HCT116 (cell line): ENCODE results near the gene EME1. TPM values are rescaled to one million over a fixed set of nuclear protein-coding genes. Genes with fewer than 3 reads are reported as not detected.

Source experiments
- ATAC-seq: fragments of 200-7000 bp; cut with Tn5 transposase; 2 replicates; pipeline ENCODE4 v1.9.1; 2020; ENCODE audit warnings: mild to moderate bottlenecking, moderate library complexity
- BruUV-seq: library from RNA; stranded (reverse); fragments of 400-500 nt; replicated peaks from 2 replicates; lab custom pipeline; 2021; lab: Mats Ljungman, UMichigan
- CTCF ChIA-PET: fragments of 300-600 bp; sonication (Branson Sonifier 250); formaldehyde crosslinking; loops from one replicate; lab custom pipeline; 2021; ENCODE audit warnings: antibody characterized with exemption; lab: Charles Lee
- POLR2A ChIA-PET: fragments of 300-600, 350-600 bp; sonication (Branson Sonifier 250); formaldehyde crosslinking; loops from one replicate; lab custom pipeline; 2021; ENCODE audit warnings: antibody characterized with exemption; lab: Charles Lee
- RAD21 ChIA-PET, 2 experiments: fragments of 300-600 bp; sonication (Branson Sonifier 250); formaldehyde crosslinking; loops; one replicate each; lab custom pipeline; 2023; ENCODE audit warnings: low total read pairs in 2 of 2; ENCODE audit not compliant: uncharacterized antibody in 2 of 2, unreplicated experiment in 2 of 2, low non-redundant PET in 1 of 2; lab: Charles Lee
- DNase-seq: peaks from one replicate; pipeline ENCODE4 v3.0.0-alpha.2; 2010; ENCODE audit warnings: low read depth, low spot score
- H2AFZ ChIP-seq: fragments of 200-600 bp; shearing (Covaris generic), sonication (generic); 2 replicates; pipeline ENCODE4 v1.6.1; 2017; ENCODE audit warnings: low read depth, mixed run types, mixed read lengths, antibody characterized with exemption, low read length; ENCODE audit not compliant: poor library complexity, severe bottlenecking
- H3K27ac ChIP-seq: 2 replicates; pipeline ENCODE4 v1.5.1; 2012; ENCODE audit warnings: low read depth, low read length
- H3K27me3 ChIP-seq: fragments of 200-600 bp; sonication (generic); 2 replicates; pipeline ENCODE4 v1.6.1; 2016; ENCODE audit warnings: mixed run types, low read length, mixed read lengths; ENCODE audit not compliant: insufficient read depth
- H3K36me3 ChIP-seq, 2 experiments: fragments of 200-500 bp in 1 of 2; fragments of 200-600 bp in 1 of 2; sonication (Bioruptor generic) in 1 of 2; sonication (generic) in 1 of 2; 2 replicates each; pipeline versions ENCODE4 v1.5.1 to v1.6.1; 2014 to 2016; ENCODE audit warnings: low read length in 2 of 2, inconsistent platforms in 1 of 2, mixed read lengths in 1 of 2, mixed run types in 1 of 2; ENCODE audit not compliant: insufficient read depth in 2 of 2, control insufficient read depth in 1 of 2
- H3K4me1 ChIP-seq, 2 experiments: fragments of 200-600 bp in 1 of 2; sonication (generic) in 1 of 2; 2 replicates each; pipeline versions ENCODE4 v1.5.1 to v1.6.1; 2012 to 2017; ENCODE audit warnings: low read length in 2 of 2, inconsistent platforms in 1 of 2, mild to moderate bottlenecking in 1 of 2, mixed read lengths in 1 of 2, mixed run types in 1 of 2, moderate library complexity in 1 of 2; ENCODE audit not compliant: insufficient read depth in 2 of 2, control insufficient read depth in 1 of 2
- H3K4me2 ChIP-seq: fragments of 200-600 bp; sonication (generic); 2 replicates; pipeline ENCODE4 v1.6.1; 2017; ENCODE audit warnings: mixed run types, low read length, mixed read lengths
- H3K4me3 ChIP-seq, 2 experiments: fragments of 200-600 bp in 1 of 2; sonication (generic) in 1 of 2; replicated peaks in 1 of 2; 2 replicates each; pipeline ENCODE4 v1.5.1; 2011 to 2016; ENCODE audit warnings: low read length in 2 of 2, control low read depth in 1 of 2, low read depth in 1 of 2, mild to moderate bottlenecking in 1 of 2, mixed read lengths in 1 of 2, mixed run types in 1 of 2
- H3K79me2 ChIP-seq: fragments of 200-600 bp; sonication (generic); 2 replicates; pipeline ENCODE4 v1.6.1; 2017; ENCODE audit warnings: mild to moderate bottlenecking, mixed run types, low read length, moderate library complexity, mixed read lengths; ENCODE audit not compliant: insufficient read depth
- H3K9ac ChIP-seq: fragments of 200-600 bp; sonication (generic); 2 replicates; pipeline ENCODE4 v1.6.1; 2016; ENCODE audit warnings: low read length, mixed read lengths
- H3K9me2 ChIP-seq: fragments of 200-600 bp; sonication (generic), shearing (Covaris generic); 2 replicates; pipeline ENCODE4 v1.6.1; 2017; ENCODE audit warnings: mixed run types, mild to moderate bottlenecking, moderate library complexity; ENCODE audit not compliant: insufficient read depth
- H3K9me3 ChIP-seq, 2 experiments: fragments of 200-500 bp in 1 of 2; fragments of 200-600 bp in 1 of 2; sonication (Bioruptor generic) in 1 of 2; sonication (generic) in 1 of 2; 2 replicates each; pipeline ENCODE4 v1.6.1; 2014 to 2017; ENCODE audit warnings: low read length in 2 of 2, mixed read lengths in 2 of 2, inconsistent platforms in 1 of 2, low read depth in 1 of 2, mild to moderate bottlenecking in 1 of 2, mixed run types in 1 of 2, moderate library complexity in 1 of 2; ENCODE audit not compliant: control insufficient read depth in 1 of 2, insufficient read depth in 1 of 2
- H4K20me1 ChIP-seq: fragments of 200-600 bp; sonication (generic), shearing (Covaris generic); 2 replicates; pipeline ENCODE4 v1.6.1; 2017; ENCODE audit warnings: mixed run types, mild to moderate bottlenecking, moderate library complexity; ENCODE audit not compliant: insufficient read depth
- CBX3 ChIP-seq: IDR thresholded peaks from 2 replicates; pipeline ENCODE4 v1.6.1; 2012; ENCODE audit warnings: low read depth
- CEBPB ChIP-seq: IDR thresholded peaks from 2 replicates; pipeline ENCODE4 v1.6.1; 2012; ENCODE audit warnings: low read depth
- CTCF ChIP-seq, 3 experiments: fragments of 200-600 bp in 1 of 3; sonication (generic) in 1 of 3; IDR thresholded peaks in 2 of 3; conservative IDR thresholded peaks in 1 of 3; 2 replicates each; pipeline ENCODE4 v1.5.1; 2012 to 2017; ENCODE audit warnings: low read depth in 2 of 3, low read length in 2 of 3, antibody characterized with exemption in 1 of 3, borderline replicate concordance in 1 of 3, control low read depth in 1 of 3, mild to moderate bottlenecking in 1 of 3, mixed read lengths in 1 of 3, mixed run types in 1 of 3, moderate library complexity in 1 of 3; ENCODE audit not compliant: insufficient read depth in 1 of 3
- EGR1 ChIP-seq: IDR thresholded peaks from 2 replicates; pipeline ENCODE4 v1.6.1; 2012; ENCODE audit warnings: low read depth
- ELF1 ChIP-seq: IDR thresholded peaks from 2 replicates; pipeline ENCODE4 v1.6.1; 2012; ENCODE audit warnings: low read depth, borderline replicate concordance
- EZH2 ChIP-seq: fragments of 200-600 bp; sonication (generic); IDR thresholded peaks from 2 replicates; pipeline ENCODE4 v1.6.1; 2017; ENCODE audit warnings: antibody characterized with exemption, mixed run types
- EZH2phosphoT487 ChIP-seq: fragments of 200-600 bp; IDR thresholded peaks from 2 replicates; pipeline ENCODE4 v1.6.1; 2018; ENCODE audit warnings: antibody characterized with exemption, borderline replicate concordance
- FOSL1 ChIP-seq: IDR thresholded peaks from 2 replicates; pipeline ENCODE4 v1.6.1; 2012; ENCODE audit warnings: low read depth
- JUND ChIP-seq: IDR thresholded peaks from 2 replicates; pipeline ENCODE4 v1.6.1; 2012
- POLR2A ChIP-seq: IDR thresholded peaks from 2 replicates; pipeline ENCODE4 v1.7.0; 2011; ENCODE audit warnings: borderline replicate concordance; ENCODE audit not compliant: insufficient read depth, insufficient read length; ENCODE audit errors: extremely low read depth
- POLR2AphosphoS5 ChIP-seq: IDR thresholded peaks from 2 replicates; pipeline ENCODE4 v1.6.1; 2011; ENCODE audit warnings: mild to moderate bottlenecking, low read depth, low read length, moderate library complexity
- SIN3A ChIP-seq: IDR thresholded peaks from 2 replicates; pipeline ENCODE4 v1.6.1; 2012; ENCODE audit warnings: low read depth
- SP1 ChIP-seq: IDR thresholded peaks from 2 replicates; pipeline ENCODE4 v1.6.1; 2012; ENCODE audit warnings: low read depth
- SRF ChIP-seq: IDR thresholded peaks from 2 replicates; pipeline ENCODE4 v1.6.1; 2012; ENCODE audit warnings: low read depth
- YY1 ChIP-seq: IDR thresholded peaks from 2 replicates; pipeline ENCODE4 v1.6.1; 2011; ENCODE audit warnings: low read length, low read depth, moderate library complexity, mild to moderate bottlenecking; ENCODE audit not compliant: insufficient replicate concordance; ENCODE audit errors: extremely low read depth
- ZFX ChIP-seq: fragments of 450-650 bp; IDR thresholded peaks from 2 replicates; pipeline ENCODE4 v1.6.1; 2017
- intact Hi-C: fragments of 100-400 bp; cut with micrococcal nuclease; formaldehyde crosslinking; loops from 2 replicates; pipeline ENCODE4 v1.10.0; 2022
- total RNA-seq: library from RNA; stranded (reverse); gene quantifications from one replicate; pipeline ENCODE4 v1.2.1, GENCODE V29; 2021; ENCODE audit not compliant: unreplicated experiment
- TF ChIP-seq, protein P1 (sequence below): IDR thresholded peaks from 2 replicates; pipeline ENCODE4 v1.6.1; 2012; ENCODE audit warnings: low read depth
- TF ChIP-seq, protein P2 (sequence below): IDR thresholded peaks from 2 replicates; pipeline ENCODE4 v1.6.1; 2012

EME1 gene
- total RNA-seq, 1 experiment from 2014 or later, result 31.8 TPM

DNA sequence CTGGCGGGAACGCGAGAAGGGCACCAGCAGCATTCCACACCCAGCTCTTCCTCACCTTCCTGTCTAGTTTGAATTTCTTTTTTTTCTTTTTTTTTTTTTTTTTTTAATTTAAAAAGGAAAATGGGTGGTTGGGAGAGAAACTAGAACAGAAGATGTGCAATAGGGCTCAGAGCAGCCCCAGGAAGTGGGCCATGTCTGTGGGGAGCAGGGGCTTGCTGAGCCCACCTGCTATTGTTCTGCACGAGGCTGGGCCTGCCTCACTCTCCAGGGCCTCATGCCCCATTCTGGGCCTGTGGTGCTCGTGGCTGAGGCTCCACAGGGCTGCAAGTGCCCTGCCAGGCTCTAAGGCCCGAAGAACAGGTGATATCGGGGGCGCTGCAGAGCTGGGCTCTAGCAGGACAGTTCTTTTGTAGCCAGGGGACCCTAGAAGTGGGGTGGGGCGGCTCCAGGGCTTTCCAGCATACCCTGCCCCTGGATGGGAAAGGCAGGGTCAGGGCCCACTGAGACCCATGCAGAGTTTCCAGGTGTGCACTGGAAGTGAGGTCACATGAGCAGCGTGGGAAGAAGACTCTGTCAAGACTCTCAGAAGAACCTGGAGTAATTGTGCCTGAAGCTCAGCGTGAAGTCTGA, 12.4 kb upstream of the EME1 start:
- intact Hi-C loops, result no loop called here
- DNase-seq (no peak), ATAC-seq (no peak)
- no peaks in the 10 kb centered on the region for H3K79me2 ChIP-seq
- peaks cover 39 to 42% of the 10 kb centered on the region in 2 experiments; a peak in 3 of 4 replicates for H3K36me3 ChIP-seq
- no peaks in the 10 kb centered on the region for H3K9me2 ChIP-seq
- ChIA-PET POLR2A (interaction anchor here (2.7 kb wide), 1 partner anchor 118 kb away, joined by 12 read pairs; the partner anchor contains the start of gene RSAD1), CTCF (interaction anchor here (3.6 kb wide), 1 partner anchor 119 kb away, joined by 33 read pairs; the partner anchor contains the start of gene RSAD1), RAD21 (no interaction called here)
- H3K9me3 ChIP-seq, result no peaks in the 10 kb centered on the region
- TSS peak; percentile 27 for BruUV-seq
- no peak for TF ChIP-seq EGR1
- TF ChIP-seq EZH2, result no peak
- TF ChIP-seq ZFX, result no peak; the same call in 1 of the 2 replicates
- TF ChIP-seq YY1, result no peak
- TF ChIP-seq, protein P1, sequence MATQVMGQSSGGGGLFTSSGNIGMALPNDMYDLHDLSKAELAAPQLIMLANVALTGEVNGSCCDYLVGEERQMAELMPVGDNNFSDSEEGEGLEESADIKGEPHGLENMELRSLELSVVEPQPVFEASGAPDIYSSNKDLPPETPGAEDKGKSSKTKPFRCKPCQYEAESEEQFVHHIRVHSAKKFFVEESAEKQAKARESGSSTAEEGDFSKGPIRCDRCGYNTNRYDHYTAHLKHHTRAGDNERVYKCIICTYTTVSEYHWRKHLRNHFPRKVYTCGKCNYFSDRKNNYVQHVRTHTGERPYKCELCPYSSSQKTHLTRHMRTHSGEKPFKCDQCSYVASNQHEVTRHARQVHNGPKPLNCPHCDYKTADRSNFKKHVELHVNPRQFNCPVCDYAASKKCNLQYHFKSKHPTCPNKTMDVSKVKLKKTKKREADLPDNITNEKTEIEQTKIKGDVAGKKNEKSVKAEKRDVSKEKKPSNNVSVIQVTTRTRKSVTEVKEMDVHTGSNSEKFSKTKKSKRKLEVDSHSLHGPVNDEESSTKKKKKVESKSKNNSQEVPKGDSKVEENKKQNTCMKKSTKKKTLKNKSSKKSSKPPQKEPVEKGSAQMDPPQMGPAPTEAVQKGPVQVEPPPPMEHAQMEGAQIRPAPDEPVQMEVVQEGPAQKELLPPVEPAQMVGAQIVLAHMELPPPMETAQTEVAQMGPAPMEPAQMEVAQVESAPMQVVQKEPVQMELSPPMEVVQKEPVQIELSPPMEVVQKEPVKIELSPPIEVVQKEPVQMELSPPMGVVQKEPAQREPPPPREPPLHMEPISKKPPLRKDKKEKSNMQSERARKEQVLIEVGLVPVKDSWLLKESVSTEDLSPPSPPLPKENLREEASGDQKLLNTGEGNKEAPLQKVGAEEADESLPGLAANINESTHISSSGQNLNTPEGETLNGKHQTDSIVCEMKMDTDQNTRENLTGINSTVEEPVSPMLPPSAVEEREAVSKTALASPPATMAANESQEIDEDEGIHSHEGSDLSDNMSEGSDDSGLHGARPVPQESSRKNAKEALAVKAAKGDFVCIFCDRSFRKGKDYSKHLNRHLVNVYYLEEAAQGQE, result no peak
- no peak for TF ChIP-seq POLR2AphosphoS5
- TF ChIP-seq FOSL1, result no peak
- TF ChIP-seq ELF1, result no peak
- TF ChIP-seq SP1, result no peak
- no peak for TF ChIP-seq JUND
- no peak for TF ChIP-seq CBX3
- no peak for TF ChIP-seq POLR2A
- no peak for TF ChIP-seq CTCF (IDR thresholded peaks at IDR 0.05 in 2 of 3, conservative IDR thresholded peaks at IDR 0.05 in 1 of 3; ENCODE audit: borderline replicate concordance in 1 of 3, insufficient read depth in 1 of 3, low read depth in 2 of 3, low read length in 2 of 3)
- no peak for TF ChIP-seq SRF
- no peak for TF ChIP-seq EZH2phosphoT487
- no peak for TF ChIP-seq CEBPB
- TF ChIP-seq, protein P2, sequence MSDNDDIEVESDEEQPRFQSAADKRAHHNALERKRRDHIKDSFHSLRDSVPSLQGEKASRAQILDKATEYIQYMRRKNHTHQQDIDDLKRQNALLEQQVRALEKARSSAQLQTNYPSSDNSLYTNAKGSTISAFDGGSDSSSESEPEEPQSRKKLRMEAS, result no peak
- no peak for TF ChIP-seq SIN3A
- no peak overlapping the region for H3K9ac ChIP-seq
- H3K4me1 ChIP-seq, result peaks cover 3 to 8% of the 10 kb centered on the region in 2 experiments; a peak in 2 of 4 replicates
- no peaks in the 10 kb centered on the region for H3K27me3 ChIP-seq
- H3K27ac ChIP-seq, result no peak overlapping the region
- no peak overlapping the region for H2AFZ ChIP-seq
- H3K4me2 ChIP-seq, result no peak overlapping the region
- no peaks in the 10 kb centered on the region for H4K20me1 ChIP-seq
- H3K4me3 ChIP-seq, result no peak overlapping the region
